Muscle layer of colon (tissue), 2 donors: ENCODE results near the gene SOS1.

Experiments used
- H3K27ac ChIP-seq: one replicate; pipeline ENCODE4 v1.7.0; 2013; ENCODE audit warnings: low read depth, mild to moderate bottlenecking, low read length, moderate library complexity
- H3K27me3 ChIP-seq, 2 donors: one replicate each; pipeline ENCODE4 v1.7.0; 2013; ENCODE audit warnings: low read length in 2 of 2, mild to moderate bottlenecking in 2 of 2; ENCODE audit not compliant: insufficient read depth in 2 of 2, control insufficient read depth in 1 of 2
- H3K36me3 ChIP-seq: one replicate; pipeline ENCODE4 v1.7.0; 2013; ENCODE audit warnings: mild to moderate bottlenecking, low read length; ENCODE audit not compliant: insufficient read depth
- H3K4me1 ChIP-seq: one replicate; pipeline ENCODE4 v1.7.0; 2013; ENCODE audit warnings: mild to moderate bottlenecking, low read length; ENCODE audit not compliant: insufficient read depth
- H3K4me3 ChIP-seq, 2 donors: one replicate each; pipeline ENCODE4 v1.7.0; 2013; ENCODE audit warnings: low read length in 2 of 2, low read depth in 1 of 2, mild to moderate bottlenecking in 1 of 2, moderate library complexity in 1 of 2
- H3K9ac ChIP-seq: one replicate; pipeline ENCODE4 v1.7.0; 2013; ENCODE audit warnings: low read length
- H3K9me3 ChIP-seq: one replicate; pipeline ENCODE4 v1.7.0; 2013; ENCODE audit warnings: mild to moderate bottlenecking, low read length
- donor health status: abdominal sarcoma.
- donor health status: Adenocarcinoma of cecum.

Gene SOS1

DNA sequence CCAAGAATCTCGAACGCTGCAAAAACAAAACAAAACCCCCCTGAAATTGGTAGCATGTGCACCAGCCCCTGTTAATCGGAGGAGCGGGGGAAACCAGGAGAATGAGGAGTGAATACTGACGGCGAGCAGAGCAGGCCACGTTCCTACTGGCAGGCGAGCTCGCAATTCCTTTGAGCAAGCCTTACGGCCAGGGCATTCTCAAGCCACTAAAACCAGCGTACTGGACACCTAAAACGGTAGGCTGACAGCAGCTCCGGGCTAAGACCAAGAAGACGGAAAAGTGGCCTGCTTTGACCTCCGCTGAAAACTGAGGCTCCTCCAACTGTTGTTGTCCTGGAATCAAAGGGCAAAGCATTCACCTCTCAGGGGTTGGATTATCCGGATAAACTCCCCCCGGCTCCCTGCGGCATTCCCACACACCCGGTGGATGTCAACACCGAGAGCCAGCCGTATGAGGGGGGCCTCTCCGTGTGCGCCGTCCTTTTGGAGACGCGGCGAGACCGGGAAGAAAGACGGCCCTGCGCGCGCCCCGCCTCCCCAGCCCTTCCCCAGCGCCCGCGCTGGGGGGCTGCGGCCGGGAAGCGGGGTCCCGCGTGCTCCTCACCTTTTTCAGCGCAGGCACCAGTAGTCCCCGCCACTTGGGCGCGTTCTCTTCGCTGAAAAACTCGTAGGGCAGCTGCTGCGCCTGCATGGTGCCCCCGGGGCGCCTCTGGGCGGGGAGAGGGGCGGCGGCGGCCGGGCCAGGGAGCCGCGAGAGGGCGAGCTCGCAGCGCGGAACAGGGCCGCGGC is 925 bp downstream of the SOS1 start:
- Histone ChIP-seq H3K4me1 (peaks cover 29% of the 10 kb centered on the region), H3K27me3 (no peaks in the 10 kb centered on the region), H3K36me3 (no peaks in the 10 kb centered on the region)

DNA sequence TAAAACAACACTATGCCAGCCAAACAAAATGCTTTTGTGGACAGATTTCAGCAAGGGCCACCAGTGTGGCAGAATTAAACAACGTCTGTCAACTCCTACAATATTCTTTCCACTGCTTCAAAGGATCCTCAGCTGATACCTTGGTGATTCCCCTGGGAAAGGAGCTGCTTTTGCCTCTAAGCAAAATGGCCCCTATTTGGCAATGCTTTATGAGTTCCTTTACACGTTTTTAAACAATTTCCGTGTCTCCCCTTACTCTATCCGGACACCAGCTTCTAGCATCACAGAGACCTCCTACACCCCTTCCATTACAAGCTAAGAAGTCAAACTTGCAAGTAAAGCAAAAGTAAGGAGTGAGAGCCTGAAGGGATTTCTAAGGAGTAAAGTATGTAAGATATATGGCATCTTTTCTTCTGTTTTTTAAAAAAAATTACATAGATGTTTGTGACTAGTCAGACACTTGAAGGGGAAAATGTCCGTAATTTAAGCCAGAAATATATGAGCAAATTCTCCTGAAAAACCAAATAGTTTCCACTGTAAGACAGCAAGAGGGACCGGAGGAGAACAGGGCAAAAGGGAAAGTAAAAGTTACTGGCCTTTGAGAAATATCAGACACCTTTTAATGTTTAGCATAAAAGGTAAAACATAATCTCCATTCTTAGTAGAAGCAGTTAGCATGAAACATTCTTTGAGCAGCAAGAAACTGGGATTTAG is 1.9 kb downstream of the SOS1 start:
- H3K4me1 ChIP-seq, result peaks cover 29% of the 10 kb centered on the region
- no peaks in the 10 kb centered on the region for H3K36me3 ChIP-seq
- no peaks in the 10 kb centered on the region for H3K9me3 ChIP-seq
- peak overlapping the region; percentile 56 to 75 for H3K4me3 ChIP-seq
- H3K27me3 ChIP-seq, result no peaks in the 10 kb centered on the region
- peak overlapping the region; percentile 67 for H3K9ac ChIP-seq
- H3K27ac ChIP-seq, result peak overlapping the region; percentile 82

More for the DNA sequence above, 925 bp downstream of the SOS1 start:
- Histone ChIP-seq H3K27ac (peak overlapping the region; percentile 82), H3K4me3 (peak overlapping the region; percentile 56 to 75), H3K9me3 (no peaks in the 10 kb centered on the region), H3K9ac (peak overlapping the region; percentile 67)

DNA sequence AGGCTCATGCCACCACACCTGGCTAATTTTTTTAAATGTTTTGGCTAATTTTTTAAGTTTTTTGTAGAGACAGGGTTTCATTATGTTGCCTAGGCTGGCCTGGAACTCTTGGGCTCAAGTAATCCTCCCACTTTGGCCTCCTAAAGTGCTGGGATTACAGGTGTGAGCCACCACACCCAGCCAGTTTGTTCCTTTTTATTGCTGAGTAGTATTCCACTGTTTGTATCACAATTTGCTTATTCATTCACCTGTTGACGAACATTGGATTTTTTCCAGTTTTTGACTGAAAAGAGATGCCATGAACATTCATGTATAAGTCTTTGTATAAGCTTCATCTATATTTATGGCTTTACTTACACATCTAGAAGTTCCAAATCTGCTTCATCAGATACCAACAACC is 5.3 kb downstream of the SOS1 start:
- no peak overlapping the region for H3K27ac ChIP-seq
- no peak overlapping the region for H3K4me3 ChIP-seq
- H3K9me3 ChIP-seq, result no peaks in the 10 kb centered on the region
- peaks cover 18% of the 10 kb centered on the region for H3K4me1 ChIP-seq
- H3K27me3 ChIP-seq, result no peaks in the 10 kb centered on the region
- no peaks in the 10 kb centered on the region for H3K36me3 ChIP-seq
- H3K9ac ChIP-seq, result no peak overlapping the region

DNA sequence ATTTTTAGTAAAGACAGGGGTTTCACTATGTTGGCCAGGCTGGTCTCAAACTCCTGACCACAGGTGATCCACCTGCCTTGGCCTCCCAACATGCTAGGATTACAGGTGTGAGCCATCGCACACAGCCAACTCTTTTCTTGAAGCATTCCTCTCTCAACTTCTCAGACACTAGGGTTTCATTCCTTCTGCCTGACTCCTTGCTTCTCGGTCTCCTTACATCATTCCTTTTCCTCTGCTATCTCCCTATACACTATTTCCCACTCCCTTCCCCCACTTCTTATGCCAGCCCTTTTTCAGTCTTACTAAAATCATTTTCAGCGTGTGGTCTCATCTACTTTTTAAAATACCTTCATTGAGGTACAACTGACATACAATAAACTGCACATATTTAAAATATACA is 6.1 kb downstream of the SOS1 start:
- Histone ChIP-seq H3K4me3 (no peak overlapping the region), H3K4me1 (peaks cover 18% of the 10 kb centered on the region), H3K27me3 (no peaks in the 10 kb centered on the region), H3K9me3 (no peaks in the 10 kb centered on the region), H3K9ac (no peak overlapping the region), H3K36me3 (no peaks in the 10 kb centered on the region), H3K27ac (no peak overlapping the region)

DNA sequence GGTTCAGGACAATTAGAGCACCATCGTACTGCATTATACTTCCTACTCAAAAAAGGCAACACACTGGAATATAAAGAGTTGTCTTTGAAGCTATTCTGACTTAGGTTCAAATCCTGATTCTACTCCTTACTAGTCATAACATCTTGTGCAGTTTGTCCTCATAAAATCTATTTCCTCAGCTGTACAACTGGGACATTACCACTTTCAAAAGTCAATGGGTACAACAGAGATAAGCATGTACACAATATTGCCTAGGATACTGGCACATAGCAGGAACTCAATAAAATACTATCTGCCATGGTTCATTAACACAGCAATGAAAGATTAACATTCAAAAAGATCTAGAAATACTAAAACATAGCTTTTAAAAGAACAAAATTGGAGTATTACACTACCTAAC is 11.3 kb downstream of the SOS1 start:
- peaks cover 6% of the 10 kb centered on the region for H3K4me1 ChIP-seq
- H3K27ac ChIP-seq, result no peak overlapping the region
- H3K36me3 ChIP-seq, result no peaks in the 10 kb centered on the region
- no peaks in the 10 kb centered on the region for H3K9me3 ChIP-seq
- H3K9ac ChIP-seq, result no peak overlapping the region
- no peak overlapping the region for H3K4me3 ChIP-seq
- H3K27me3 ChIP-seq, result no peaks in the 10 kb centered on the region

DNA sequence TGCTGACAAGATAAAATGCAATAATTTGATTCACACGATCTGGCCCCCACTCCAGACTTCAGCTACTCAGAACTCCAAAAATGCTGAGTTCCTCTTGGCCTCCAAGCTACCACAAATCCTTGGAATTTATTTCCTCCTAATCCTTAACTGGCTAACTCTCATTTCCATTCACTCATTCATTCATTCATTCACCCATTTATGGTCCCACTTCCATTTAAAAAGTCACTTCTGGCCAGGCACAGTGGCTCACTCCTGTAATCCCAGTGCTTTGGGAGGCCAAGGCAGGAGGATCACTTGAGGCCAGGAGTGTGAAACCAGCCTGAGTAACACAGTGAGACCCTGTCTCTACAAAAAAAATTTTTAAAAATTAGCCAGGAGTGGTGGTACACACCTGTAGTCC is 12.5 kb downstream of the SOS1 start:
- no peak overlapping the region for H3K9ac ChIP-seq
- H3K9me3 ChIP-seq, result no peaks in the 10 kb centered on the region
- no peaks in the 10 kb centered on the region for H3K27me3 ChIP-seq

DNA sequence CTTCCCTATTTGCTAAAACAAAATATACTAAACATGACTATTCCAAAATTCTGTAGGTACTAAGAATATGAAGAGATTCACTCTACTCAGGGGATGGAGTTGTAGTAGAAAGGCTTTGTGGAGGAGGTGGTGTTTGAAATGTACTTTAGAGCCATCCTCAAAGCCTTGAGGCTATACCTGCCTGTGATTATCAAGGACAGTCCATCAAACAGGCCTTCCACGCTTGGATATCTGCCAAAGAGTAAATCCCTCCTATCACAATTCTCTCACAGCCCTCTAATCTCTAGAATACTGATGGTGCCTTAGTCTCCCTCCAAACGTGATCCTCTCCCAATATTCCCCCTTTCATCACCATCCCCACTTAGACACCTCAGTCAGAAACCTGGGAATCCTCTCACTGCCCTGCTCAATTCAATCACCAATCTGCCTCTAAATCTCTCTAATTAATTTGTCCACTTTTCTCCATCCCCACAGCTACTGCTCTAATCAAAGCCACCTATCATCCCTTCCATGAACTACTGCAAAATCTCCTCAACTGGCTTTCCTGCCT is 13.1 kb downstream of the SOS1 start:
- no peak overlapping the region for H3K4me3 ChIP-seq
- peaks cover 6% of the 10 kb centered on the region for H3K4me1 ChIP-seq
- H3K9ac ChIP-seq, result no peak overlapping the region
- H3K27ac ChIP-seq, result no peak overlapping the region
- no peaks in the 10 kb centered on the region for H3K9me3 ChIP-seq
- H3K36me3 ChIP-seq, result no peaks in the 10 kb centered on the region
- H3K27me3 ChIP-seq, result no peaks in the 10 kb centered on the region

More for the DNA sequence above, 12.5 kb downstream of the SOS1 start:
- Histone ChIP-seq H3K4me3 (no peak overlapping the region), H3K27ac (no peak overlapping the region), H3K4me1 (peaks cover 6% of the 10 kb centered on the region), H3K36me3 (no peaks in the 10 kb centered on the region)

DNA sequence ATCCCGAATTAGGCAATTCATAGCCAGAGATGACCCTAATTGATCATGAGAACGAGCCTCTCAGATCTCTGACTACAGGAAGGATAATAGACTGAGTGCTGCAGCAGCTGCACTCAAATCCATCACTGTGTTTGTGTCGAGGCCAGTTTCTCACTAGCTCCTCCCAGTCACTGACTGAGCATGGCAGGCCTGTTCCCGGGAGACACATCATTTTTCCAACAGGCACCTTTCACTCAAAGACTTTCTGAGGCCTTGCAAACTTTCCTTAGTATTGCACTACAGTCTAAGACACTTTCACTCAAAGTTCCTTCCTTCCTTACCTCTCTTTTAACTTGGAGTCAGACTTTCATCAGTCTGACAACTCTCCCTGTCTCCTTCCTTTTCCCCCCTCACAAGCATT is 13.7 kb downstream of the SOS1 start:
- Histone ChIP-seq H3K27me3 (no peaks in the 10 kb centered on the region), H3K4me1 (peaks cover 6% of the 10 kb centered on the region), H3K9me3 (no peaks in the 10 kb centered on the region), H3K9ac (no peak overlapping the region), H3K36me3 (no peaks in the 10 kb centered on the region), H3K27ac (no peak overlapping the region), H3K4me3 (no peak overlapping the region)

DNA sequence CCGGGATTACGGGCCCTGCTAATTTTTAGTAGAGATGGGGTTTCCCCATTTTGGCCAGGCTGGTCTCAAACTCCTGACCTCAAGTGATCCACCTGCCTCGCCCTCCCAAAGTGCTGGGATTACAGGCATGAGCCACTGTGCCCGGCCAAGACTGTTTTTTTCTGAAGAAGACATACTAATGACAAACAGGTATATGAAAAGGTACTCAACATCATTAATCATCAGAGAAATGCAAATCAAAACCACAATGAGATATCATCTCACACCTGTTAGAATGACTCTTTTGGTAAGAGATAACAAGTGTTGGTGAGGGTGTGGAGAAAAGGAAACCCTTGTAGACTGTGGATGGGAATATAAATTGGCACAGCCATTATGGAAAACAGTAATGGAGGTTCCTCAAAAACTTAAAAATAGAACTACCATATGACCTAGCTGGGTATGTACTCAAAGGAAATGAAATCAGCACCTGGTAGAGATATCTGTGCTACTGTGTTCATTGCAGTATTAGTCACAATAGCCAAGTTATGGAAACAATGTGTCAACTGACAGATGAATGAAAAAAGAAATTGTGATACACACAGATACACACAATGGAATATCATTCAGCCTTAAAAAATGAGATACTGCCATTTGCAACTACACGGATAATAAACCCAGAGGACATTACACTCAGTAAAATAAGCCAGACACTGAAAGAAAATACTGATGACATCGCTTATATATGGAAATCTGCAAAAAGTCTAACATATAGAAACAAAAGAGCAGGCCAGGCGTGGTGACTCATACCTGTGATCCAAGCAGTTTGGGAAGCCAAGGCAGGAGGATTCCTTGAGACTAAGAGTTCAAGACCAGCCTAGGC is 20.8 kb downstream of the SOS1 start:
- Histone ChIP-seq H3K4me3 (no peak overlapping the region), H3K27me3 (no peaks in the 10 kb centered on the region), H3K9ac (no peak overlapping the region), H3K9me3 (no peaks in the 10 kb centered on the region), H3K36me3 (no peaks in the 10 kb centered on the region), H3K27ac (no peak overlapping the region), H3K4me1 (peaks cover 5% of the 10 kb centered on the region)

DNA sequence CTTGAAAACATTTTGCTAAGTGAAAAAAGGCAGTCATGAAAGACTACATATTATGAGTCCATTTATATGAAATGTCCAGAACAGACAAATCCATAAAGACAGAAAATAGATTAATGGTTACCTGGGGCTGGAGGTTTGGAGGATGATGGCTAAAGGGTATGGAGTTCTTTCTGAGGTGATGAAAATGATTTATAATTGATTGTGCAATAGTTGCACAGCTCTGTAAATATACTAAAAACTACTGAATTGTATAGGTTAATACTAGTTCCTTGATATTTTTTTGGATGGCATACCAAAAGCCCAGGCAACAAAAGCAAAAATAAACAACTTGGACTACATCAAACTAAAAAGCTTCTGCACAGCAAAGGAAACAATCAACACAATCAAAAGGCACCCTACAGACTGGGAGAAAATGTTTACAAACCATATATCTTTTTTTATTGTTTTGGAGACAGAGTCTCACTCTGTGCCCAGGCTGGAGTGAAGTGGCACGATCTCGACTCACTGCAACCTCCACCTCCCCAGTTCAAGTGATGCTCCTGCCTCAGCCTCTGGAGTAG is 21.5 kb downstream of the SOS1 start:
- peaks cover 10% of the 10 kb centered on the region for H3K4me1 ChIP-seq
- H3K9me3 ChIP-seq, result no peaks in the 10 kb centered on the region
- no peaks in the 10 kb centered on the region for H3K27me3 ChIP-seq
- H3K27ac ChIP-seq, result no peak overlapping the region
- H3K4me3 ChIP-seq, result no peak overlapping the region
- H3K36me3 ChIP-seq, result no peaks in the 10 kb centered on the region
- no peak overlapping the region for H3K9ac ChIP-seq

DNA sequence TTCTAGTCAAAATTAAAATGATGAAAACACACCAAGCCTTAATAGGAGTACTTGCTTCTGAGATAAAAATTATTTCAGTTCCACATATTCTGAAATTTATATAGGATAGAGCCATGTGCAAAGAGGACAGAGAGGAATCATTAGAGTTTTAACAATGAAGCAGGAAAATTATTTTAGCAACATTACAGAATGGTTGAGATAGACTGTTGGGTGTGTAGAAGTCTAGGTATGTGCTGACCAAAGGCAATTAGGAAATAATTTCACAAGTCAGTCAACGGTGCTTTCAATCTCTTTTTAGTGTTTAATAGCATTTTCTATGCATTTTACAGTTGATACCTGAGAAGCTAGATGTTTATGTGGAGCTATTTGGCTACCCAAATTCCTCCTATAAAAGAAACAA is 25.2 kb downstream of the SOS1 start:
- Histone ChIP-seq H3K9ac (no peak overlapping the region), H3K27ac (no peak overlapping the region), H3K36me3 (no peaks in the 10 kb centered on the region), H3K27me3 (no peaks in the 10 kb centered on the region), H3K4me3 (no peak overlapping the region), H3K4me1 (peaks cover 10% of the 10 kb centered on the region), H3K9me3 (no peaks in the 10 kb centered on the region)
